H1 (cell line): ENCODE measurements around the gene ACRBP. TPM values are rescaled to one million over a fixed set of nuclear protein-coding genes. Genes with fewer than 3 reads are reported as not detected.

Experiments used
- ASH2L ChIP-seq: fragments of 200-600, 300-600 bp; sonication (generic); IDR thresholded peaks from one replicate; pipeline ENCODE4 v1.7.1; 2017; ENCODE audit warnings: low read length
- CHD7 ChIP-seq: fragments of 300-600 bp; sonication (generic); IDR thresholded peaks from 2 replicates; pipeline ENCODE4 v1.7.1; 2012; ENCODE audit warnings: low read length, moderate library complexity, mild to moderate bottlenecking, inconsistent platforms; ENCODE audit not compliant: insufficient replicate concordance
- E2F6 ChIP-seq: IDR thresholded peaks from 2 replicates; pipeline ENCODE4 v1.6.1; 2012; ENCODE audit warnings: inconsistent platforms
- GABPA ChIP-seq: IDR thresholded peaks from 2 replicates; pipeline ENCODE4 v1.6.1; 2011; ENCODE audit warnings: mild to moderate bottlenecking, low read length, moderate library complexity, borderline replicate concordance; ENCODE audit not compliant: insufficient read depth
- PHF8 ChIP-seq: fragments of 200-600 bp; sonication (generic); conservative IDR thresholded peaks from 2 replicates; pipeline ENCODE4 v1.7.1; 2012; ENCODE audit warnings: low read depth, mild to moderate bottlenecking, inconsistent platforms, low read length, moderate library complexity
- RXRA ChIP-seq: IDR thresholded peaks from 2 replicates; pipeline ENCODE4 v1.6.1; 2011; ENCODE audit warnings: low read depth, mild to moderate bottlenecking, low read length, moderate library complexity; ENCODE audit not compliant: insufficient read depth
- SIN3A ChIP-seq, 2 experiments: IDR thresholded peaks in 1 of 2; conservative IDR thresholded peaks in 1 of 2; 2 replicates each; pipeline ENCODE4 v1.6.1; 2011 to 2012; ENCODE audit warnings: low read length in 2 of 2, improper control_type of control experiment in 1 of 2, low read depth in 1 of 2, mild to moderate bottlenecking in 1 of 2
- SIX5 ChIP-seq: IDR thresholded peaks from 2 replicates; pipeline ENCODE4 v1.6.1; 2011; ENCODE audit warnings: mild to moderate bottlenecking, low read depth, low read length
- SP2 ChIP-seq: IDR thresholded peaks from 2 replicates; pipeline ENCODE4 v1.6.1; 2012; ENCODE audit warnings: mild to moderate bottlenecking, low read length, inconsistent platforms
- SP4 ChIP-seq: IDR thresholded peaks from 2 replicates; pipeline ENCODE4 v1.6.1; 2012; ENCODE audit warnings: low read length, inconsistent platforms
- TAF7 ChIP-seq: optimal IDR thresholded peaks from 2 replicates; pipeline ENCODE3; 2011; ENCODE audit warnings: low read depth, mild to moderate bottlenecking, inconsistent platforms, low read length, moderate library complexity, borderline replicate concordance
- polyA plus RNA-seq, 7 experiments: library from polyadenylated mRNA; depleted of rRNA in 3 of 7; stranded (reverse) in 5 of 7; unstranded in 2 of 7; fragments of >200 nt in 5 of 7; fragments of 200-250 nt in 2 of 7; gene quantifications; 1 replicate in 5 of 7; 2 replicates in 1 of 7; 4 replicates in 1 of 7; pipeline versions ENCODE4 v1.2.1 to v1.2.3, GENCODE V29; 2011 to 2013; ENCODE audit warnings: missing spikeins in 2 of 7, mixed read lengths in 2 of 7
- total RNA-seq: library from RNA; stranded (reverse); fragmentation: NEBNext Ultra II Directional; extraction: Animal tissue kit (Norgen Biotek cat#: 25700); gene quantifications from 2 replicates; pipeline ENCODE4 v1.2.1, GENCODE V29; 2021

ACRBP gene
- total and polyA plus RNA-seq, 2 of the 8 experiments (the other 6 are each of a cell fraction or from before 2014, with no cell fraction given) = 0.80 to 5.2 TPM

- no peak for TF ChIP-seq CHD7
- TF ChIP-seq RXRA = no peak
- TF ChIP-seq GABPA = no peak
- 0 out of 2 replicates have a peak, but pooled peaks have one; percentile 26 for TF ChIP-seq E2F6
- no peak for TF ChIP-seq SP2
- TF ChIP-seq TAF7 = no peak
- TF ChIP-seq ASH2L = no peak
- TF ChIP-seq SIX5 = no peak
- no peak for TF ChIP-seq SIN3A (conservative IDR thresholded peaks at IDR 0.05 in 1 of 2, IDR thresholded peaks at IDR 0.05 in 1 of 2; ENCODE audit: low read depth in 1 of 2, low read length in 2 of 2)
- no peak for TF ChIP-seq SP4
- peak; percentile 43 for TF ChIP-seq PHF8
Observed at GRCh38 chr12:6647083-6647604, at the start of gene ACRBP (continued).
